ENCODE data around the gene KRIT1.

Gene KRIT1

DNA sequence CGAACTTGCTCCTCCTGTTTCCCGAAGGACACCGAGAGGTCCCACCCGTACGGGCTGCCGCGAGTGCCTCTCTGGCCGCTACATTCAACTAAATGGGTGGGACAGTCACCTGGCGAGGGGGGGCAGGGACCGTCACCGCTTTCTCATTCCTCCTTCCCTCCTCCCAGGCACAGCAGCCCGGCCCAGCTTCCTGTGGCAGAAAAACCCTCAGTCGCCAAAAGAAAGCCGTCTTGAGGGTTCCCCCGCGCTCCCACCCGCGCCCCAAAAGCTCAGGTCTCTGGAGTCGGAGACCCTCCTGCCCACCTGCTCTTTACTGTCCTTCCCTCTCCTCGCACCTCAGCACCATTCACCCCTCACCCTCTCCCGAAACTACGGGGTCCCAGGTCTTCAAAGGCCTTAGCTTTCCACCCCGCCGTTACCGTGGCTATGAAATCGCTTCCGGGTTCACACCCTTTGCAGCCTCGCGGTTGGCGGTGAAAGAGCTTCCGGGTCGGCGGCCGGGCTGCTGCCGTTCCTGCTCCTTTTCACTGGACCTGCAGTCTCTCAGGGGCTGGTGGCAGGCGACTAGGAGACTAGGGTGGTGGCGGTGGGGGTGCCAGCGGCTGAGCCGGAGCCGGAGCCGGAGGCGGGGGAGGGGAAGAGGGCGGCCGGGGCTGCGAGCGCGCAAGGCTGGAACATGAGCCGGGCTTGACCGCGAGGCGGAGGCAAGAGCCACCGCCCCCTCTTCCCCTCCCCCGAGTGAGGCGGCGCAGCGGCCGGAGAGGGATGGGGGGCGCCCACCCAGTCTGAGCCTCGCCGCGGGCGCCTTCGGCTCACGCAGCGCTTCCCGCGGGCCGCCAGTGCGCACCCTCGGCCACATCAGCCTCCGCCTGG lies at the start of gene KRIT1, which contains the start of gene ANKIB1:
Gene KRIT1, minus strand, starts transcription at position 428 of the 873 bp plus-strand sequence. CDS start 3,779 bp downstream, outside the sequence.
Gene ANKIB1, plus strand, starts transcription at position 488 of the 873 bp plus-strand sequence. CDS start 49,005 bp downstream, outside the sequence.
- Histone ChIP-seq H2AFZ (ENCODE audit: low read length, unreplicated experiment) (peak within 1 kb of the TSS; percentile 93), H3K79me2 (ENCODE audit: control insufficient read depth, insufficient read depth, low read length, unreplicated experiment) (peaks cover 78% of the 10 kb centered on the region), H3K4me3 (ENCODE audit: low read depth, low read length) (peak within 1 kb of the TSS; percentile 93), H3K27ac (ENCODE audit: low read depth, low read length) (peak within 1 kb of the TSS; percentile 65), H3K27me3 (ENCODE audit: insufficient read depth, low read length) (no peaks in the 10 kb centered on the region), H3K4me1 (ENCODE audit: control insufficient read depth, insufficient read depth, low read length, unreplicated experiment) (peaks cover 15% of the 10 kb centered on the region), H3K36me3 (ENCODE audit: insufficient read depth, low read length) (peaks cover 5% of the 10 kb centered on the region; the same call in 1 of the 2 replicates)

DNA sequence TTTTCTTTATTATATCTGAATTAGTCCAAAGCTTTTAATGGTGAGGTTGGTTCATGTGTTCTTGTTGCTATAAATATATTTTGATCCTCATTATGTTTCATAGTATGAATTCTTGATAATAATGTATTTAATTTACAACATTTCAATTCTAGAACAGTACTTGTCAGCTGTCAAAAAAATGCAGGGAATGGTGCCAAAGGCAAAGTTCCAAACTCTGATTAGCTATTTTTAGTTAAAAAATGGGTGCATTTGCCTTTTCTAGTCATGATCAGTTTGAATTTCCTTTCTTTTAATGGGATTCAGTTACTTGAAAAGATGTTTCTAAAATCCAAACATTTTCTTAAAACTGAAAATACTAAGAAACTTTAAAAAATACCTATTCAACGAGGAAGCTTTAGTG lies 49.7 kb upstream of the KRIT1 start:
- no peak overlapping the region for H3K27ac ChIP-seq (ENCODE audit: low read depth, low read length)
- H3K27me3 ChIP-seq (ENCODE audit: insufficient read depth, low read length) = no peaks in the 10 kb centered on the region
- H2AFZ ChIP-seq (ENCODE audit: low read length, unreplicated experiment) = no peak overlapping the region
- H3K4me3 ChIP-seq (ENCODE audit: low read depth, low read length) = no peak overlapping the region
- peaks cover 12% of the 10 kb centered on the region for H3K36me3 ChIP-seq (ENCODE audit: insufficient read depth, low read length)
- peaks cover 26% of the 10 kb centered on the region for H3K79me2 ChIP-seq (ENCODE audit: control insufficient read depth, insufficient read depth, low read length, unreplicated experiment)
- H3K4me1 ChIP-seq (ENCODE audit: control insufficient read depth, insufficient read depth, low read length, unreplicated experiment) = peaks cover 15% of the 10 kb centered on the region

DNA sequence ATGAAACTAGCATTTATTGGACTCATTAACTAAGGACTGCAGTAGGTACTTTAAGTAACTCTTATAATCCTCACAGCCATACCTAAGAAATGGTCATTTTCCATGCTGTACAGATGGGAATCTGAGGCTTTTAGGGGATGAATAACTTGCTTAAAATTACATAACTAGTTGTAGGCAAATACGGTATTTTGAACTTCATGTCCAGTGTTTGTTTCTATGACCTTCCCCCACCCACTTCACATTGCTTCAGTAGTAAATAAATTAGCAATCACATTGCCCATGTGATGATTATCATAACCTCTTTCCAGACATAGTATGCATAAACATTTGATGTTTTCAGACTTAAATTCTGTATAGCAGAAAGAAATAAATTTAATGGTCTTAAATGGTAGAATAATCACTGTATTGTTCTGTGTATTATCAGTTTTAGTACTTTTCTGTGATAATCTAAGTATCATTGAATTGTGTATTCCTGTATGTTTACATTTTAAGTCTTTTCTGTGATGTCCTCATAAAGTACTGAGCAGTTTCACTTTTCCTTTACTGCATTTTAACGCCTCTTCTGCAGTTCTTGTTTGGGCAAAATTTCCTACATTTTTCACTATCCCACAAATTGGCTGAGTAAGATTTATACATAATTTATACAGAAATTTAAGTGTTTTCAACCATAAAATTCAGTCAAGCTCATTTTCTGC lies 48.3 kb upstream of the KRIT1 start:
- Histone ChIP-seq H3K36me3 (ENCODE audit: insufficient read depth, low read length) (peaks cover 9% of the 10 kb centered on the region), H3K27me3 (ENCODE audit: insufficient read depth, low read length) (no peaks in the 10 kb centered on the region), H3K4me1 (ENCODE audit: control insufficient read depth, insufficient read depth, low read length, unreplicated experiment) (peaks cover 15% of the 10 kb centered on the region), H3K79me2 (ENCODE audit: control insufficient read depth, insufficient read depth, low read length, unreplicated experiment) (peaks cover 37% of the 10 kb centered on the region), H3K4me3 (ENCODE audit: low read depth, low read length) (peak overlapping the region; percentile 68), H3K27ac (ENCODE audit: low read depth, low read length) (no peak overlapping the region), H2AFZ (ENCODE audit: low read length, unreplicated experiment) (no peak overlapping the region)

GRCh38 chr7:92292981-92293380 lies 47.3 kb upstream of the KRIT1 start:
- H3K4me3 ChIP-seq (ENCODE audit: low read depth, low read length) = 0 out of 2 replicates have a peak overlapping the region, but pooled peaks have one; percentile 68
- H3K36me3 ChIP-seq (ENCODE audit: insufficient read depth, low read length) = peaks cover 9% of the 10 kb centered on the region; the same call in 1 of the 2 replicates
- H2AFZ ChIP-seq (ENCODE audit: low read length, unreplicated experiment) = no peak overlapping the region
- peaks cover 15% of the 10 kb centered on the region for H3K4me1 ChIP-seq (ENCODE audit: control insufficient read depth, insufficient read depth, low read length, unreplicated experiment)
- H3K27me3 ChIP-seq (ENCODE audit: insufficient read depth, low read length) = no peaks in the 10 kb centered on the region
- H3K79me2 ChIP-seq (ENCODE audit: control insufficient read depth, insufficient read depth, low read length, unreplicated experiment) = peaks cover 47% of the 10 kb centered on the region
- H3K27ac ChIP-seq (ENCODE audit: low read depth, low read length) = no peak overlapping the region

GRCh38 chr7:92289321-92289720 lies 43.6 kb upstream of the KRIT1 start:
- Histone ChIP-seq H3K4me1 (ENCODE audit: control insufficient read depth, insufficient read depth, low read length, unreplicated experiment) (peaks cover 11% of the 10 kb centered on the region), H2AFZ (ENCODE audit: low read length, unreplicated experiment) (no peak overlapping the region), H3K27ac (ENCODE audit: low read depth, low read length) (no peak overlapping the region), H3K4me3 (ENCODE audit: low read depth, low read length) (no peak overlapping the region), H3K27me3 (ENCODE audit: insufficient read depth, low read length) (no peaks in the 10 kb centered on the region), H3K79me2 (ENCODE audit: control insufficient read depth, insufficient read depth, low read length, unreplicated experiment) (peaks cover 66% of the 10 kb centered on the region), H3K36me3 (ENCODE audit: insufficient read depth, low read length) (0 out of 2 replicates have a peak, but pooled peaks cover 3% of the 10 kb centered on the region)

DNA sequence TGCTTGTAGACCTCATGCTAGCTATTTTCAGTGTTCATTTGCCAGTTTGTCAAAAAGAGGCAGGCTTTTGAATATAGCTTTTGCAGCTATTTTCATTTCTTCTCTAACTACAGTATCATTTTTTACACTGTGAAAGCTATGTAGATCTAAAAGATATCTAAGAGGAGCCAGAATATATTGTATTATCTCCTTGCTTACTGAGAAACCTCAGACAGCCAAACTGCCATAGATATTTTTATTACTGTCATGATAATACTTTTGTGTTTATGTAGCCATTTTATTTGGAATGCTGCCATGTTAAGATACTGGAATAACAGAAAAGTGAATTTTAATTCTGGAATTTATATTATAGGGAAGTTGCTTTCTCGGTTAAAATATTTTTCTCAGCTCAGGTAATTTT lies 37.2 kb upstream of the KRIT1 start:
- Histone ChIP-seq H3K27me3 (ENCODE audit: insufficient read depth, low read length) (no peaks in the 10 kb centered on the region), H3K4me1 (ENCODE audit: control insufficient read depth, insufficient read depth, low read length, unreplicated experiment) (no peaks in the 10 kb centered on the region), H3K4me3 (ENCODE audit: low read depth, low read length) (no peak overlapping the region), H3K36me3 (ENCODE audit: insufficient read depth, low read length) (peaks cover 5% of the 10 kb centered on the region; the same call in 1 of the 2 replicates), H2AFZ (ENCODE audit: low read length, unreplicated experiment) (no peak overlapping the region), H3K79me2 (ENCODE audit: control insufficient read depth, insufficient read depth, low read length, unreplicated experiment) (peaks cover 60% of the 10 kb centered on the region), H3K27ac (ENCODE audit: low read depth, low read length) (no peak overlapping the region)

DNA sequence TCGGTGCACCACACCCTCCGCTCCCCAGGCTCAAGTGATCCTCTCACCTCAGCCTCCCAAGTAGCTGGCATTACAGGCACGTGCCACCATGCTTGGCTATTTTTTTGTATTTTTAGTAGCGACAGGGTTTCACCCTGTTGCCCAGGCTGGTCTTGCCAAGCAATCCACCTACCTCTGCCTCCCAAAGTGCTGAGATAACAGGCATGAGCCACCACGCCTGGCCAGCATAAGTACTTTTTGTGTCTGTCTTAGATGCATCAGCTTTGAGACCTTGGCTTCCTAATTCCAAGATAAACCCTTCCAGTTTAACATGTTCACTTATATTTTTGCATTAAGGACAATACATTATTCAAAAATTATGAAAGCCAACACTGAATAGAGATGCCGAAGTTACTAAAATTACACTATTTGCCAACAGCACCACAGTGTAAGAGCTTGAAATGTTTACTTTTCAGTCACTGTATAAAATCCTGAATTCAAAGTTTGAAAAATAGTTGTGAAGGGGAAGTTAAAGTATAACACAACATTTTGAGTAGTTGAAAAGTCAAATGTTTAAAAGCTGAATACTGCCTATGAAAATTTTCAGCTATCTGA lies 36.6 kb upstream of the KRIT1 start:
- Histone ChIP-seq H3K79me2 (ENCODE audit: control insufficient read depth, insufficient read depth, low read length, unreplicated experiment) (peaks cover 62% of the 10 kb centered on the region), H3K27ac (ENCODE audit: low read depth, low read length) (no peak overlapping the region), H3K27me3 (ENCODE audit: insufficient read depth, low read length) (no peaks in the 10 kb centered on the region), H3K36me3 (ENCODE audit: insufficient read depth, low read length) (peaks cover 5% of the 10 kb centered on the region; the same call in 1 of the 2 replicates), H3K4me1 (ENCODE audit: control insufficient read depth, insufficient read depth, low read length, unreplicated experiment) (no peaks in the 10 kb centered on the region), H3K4me3 (ENCODE audit: low read depth, low read length) (no peak overlapping the region), H2AFZ (ENCODE audit: low read length, unreplicated experiment) (no peak overlapping the region)

DNA sequence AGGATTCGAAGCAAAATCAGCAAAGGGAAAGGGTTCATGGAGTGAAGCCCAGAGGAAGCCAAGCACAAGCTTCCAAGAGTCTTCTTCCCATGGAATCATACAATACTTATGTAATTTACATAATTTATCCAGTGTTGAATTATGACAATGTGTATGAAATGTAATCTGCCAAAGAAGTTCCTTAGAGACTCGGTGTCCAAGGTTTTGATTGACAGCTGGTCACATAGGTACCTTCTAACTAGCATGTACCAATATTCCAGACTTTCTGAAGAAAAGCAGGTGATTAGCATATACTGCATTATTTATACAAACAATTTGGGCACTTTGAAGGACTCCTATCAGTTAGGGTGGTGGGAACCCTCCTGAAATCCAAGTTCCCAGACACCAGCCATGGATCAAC lies 35.3 kb upstream of the KRIT1 start:
- Histone ChIP-seq H3K27me3 (ENCODE audit: insufficient read depth, low read length) (no peaks in the 10 kb centered on the region), H3K4me1 (ENCODE audit: control insufficient read depth, insufficient read depth, low read length, unreplicated experiment) (peaks cover 4% of the 10 kb centered on the region), H3K79me2 (ENCODE audit: control insufficient read depth, insufficient read depth, low read length, unreplicated experiment) (peaks cover 64% of the 10 kb centered on the region), H3K36me3 (ENCODE audit: insufficient read depth, low read length) (peaks cover 12% of the 10 kb centered on the region; the same call in 1 of the 2 replicates), H3K4me3 (ENCODE audit: low read depth, low read length) (no peak overlapping the region), H2AFZ (ENCODE audit: low read length, unreplicated experiment) (no peak overlapping the region), H3K27ac (ENCODE audit: low read depth, low read length) (no peak overlapping the region)

DNA sequence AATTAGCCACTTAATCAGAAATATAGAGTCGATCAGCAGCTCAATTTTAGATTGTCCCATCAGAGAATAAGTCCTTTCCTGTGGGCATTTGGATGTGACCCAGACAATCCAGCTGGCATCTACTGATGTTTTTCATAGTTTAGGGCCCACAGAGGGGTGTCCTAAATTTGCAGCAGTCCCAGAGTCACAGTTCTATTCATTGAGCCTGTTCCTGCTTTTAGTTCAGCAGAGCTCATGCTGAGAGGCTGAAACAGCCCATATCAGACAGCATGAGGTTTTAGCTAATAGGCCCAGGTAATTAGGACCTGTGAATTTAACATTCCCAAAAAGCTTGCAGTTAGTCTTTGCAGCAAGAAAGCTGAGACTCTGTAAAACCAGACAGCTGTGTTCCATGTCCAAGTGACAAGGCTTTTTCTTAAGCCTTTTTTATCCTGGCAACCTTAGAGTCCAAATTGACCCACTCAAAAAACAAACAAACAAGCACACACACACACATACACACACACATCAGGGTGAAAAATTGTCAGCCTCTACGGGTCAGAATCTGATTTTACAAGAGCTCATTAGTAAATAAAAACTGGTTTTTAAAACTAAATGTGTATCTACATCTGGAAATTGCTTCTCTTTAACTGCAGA lies 33.8 kb upstream of the KRIT1 start:
- Histone ChIP-seq H3K4me1 (ENCODE audit: control insufficient read depth, insufficient read depth, low read length, unreplicated experiment) (peaks cover 4% of the 10 kb centered on the region), H2AFZ (ENCODE audit: low read length, unreplicated experiment) (no peak overlapping the region), H3K27me3 (ENCODE audit: insufficient read depth, low read length) (no peaks in the 10 kb centered on the region), H3K36me3 (ENCODE audit: insufficient read depth, low read length) (peaks cover 12% of the 10 kb centered on the region; the same call in 1 of the 2 replicates), H3K27ac (ENCODE audit: low read depth, low read length) (no peak overlapping the region), H3K4me3 (ENCODE audit: low read depth, low read length) (no peak overlapping the region), H3K79me2 (ENCODE audit: control insufficient read depth, insufficient read depth, low read length, unreplicated experiment) (peaks cover 69% of the 10 kb centered on the region)

GRCh38 chr7:92276460-92276864 lies 30.7 kb upstream of the KRIT1 start:
- no peaks in the 10 kb centered on the region for H3K27me3 ChIP-seq (ENCODE audit: insufficient read depth, low read length)
- H3K4me1 ChIP-seq (ENCODE audit: control insufficient read depth, insufficient read depth, low read length, unreplicated experiment) = peaks cover 4% of the 10 kb centered on the region
- H2AFZ ChIP-seq (ENCODE audit: low read length, unreplicated experiment) = no peak overlapping the region
- peaks cover 73% of the 10 kb centered on the region for H3K79me2 ChIP-seq (ENCODE audit: control insufficient read depth, insufficient read depth, low read length, unreplicated experiment)
- no peak overlapping the region for H3K27ac ChIP-seq (ENCODE audit: low read depth, low read length)
- peaks cover 12% of the 10 kb centered on the region; the same call in 1 of the 2 replicates for H3K36me3 ChIP-seq (ENCODE audit: insufficient read depth, low read length)
- H3K4me3 ChIP-seq (ENCODE audit: low read depth, low read length) = no peak overlapping the region
